ENCODE measurements around the gene FSTL3. TPM values are rescaled to one million over a fixed set of nuclear protein-coding genes. Genes with fewer than 3 reads are reported as not detected.

Gene FSTL3
- polyA plus RNA-seq, 3 donors = 21.7 to 24.4 (median 23.3) TPM

DNA sequence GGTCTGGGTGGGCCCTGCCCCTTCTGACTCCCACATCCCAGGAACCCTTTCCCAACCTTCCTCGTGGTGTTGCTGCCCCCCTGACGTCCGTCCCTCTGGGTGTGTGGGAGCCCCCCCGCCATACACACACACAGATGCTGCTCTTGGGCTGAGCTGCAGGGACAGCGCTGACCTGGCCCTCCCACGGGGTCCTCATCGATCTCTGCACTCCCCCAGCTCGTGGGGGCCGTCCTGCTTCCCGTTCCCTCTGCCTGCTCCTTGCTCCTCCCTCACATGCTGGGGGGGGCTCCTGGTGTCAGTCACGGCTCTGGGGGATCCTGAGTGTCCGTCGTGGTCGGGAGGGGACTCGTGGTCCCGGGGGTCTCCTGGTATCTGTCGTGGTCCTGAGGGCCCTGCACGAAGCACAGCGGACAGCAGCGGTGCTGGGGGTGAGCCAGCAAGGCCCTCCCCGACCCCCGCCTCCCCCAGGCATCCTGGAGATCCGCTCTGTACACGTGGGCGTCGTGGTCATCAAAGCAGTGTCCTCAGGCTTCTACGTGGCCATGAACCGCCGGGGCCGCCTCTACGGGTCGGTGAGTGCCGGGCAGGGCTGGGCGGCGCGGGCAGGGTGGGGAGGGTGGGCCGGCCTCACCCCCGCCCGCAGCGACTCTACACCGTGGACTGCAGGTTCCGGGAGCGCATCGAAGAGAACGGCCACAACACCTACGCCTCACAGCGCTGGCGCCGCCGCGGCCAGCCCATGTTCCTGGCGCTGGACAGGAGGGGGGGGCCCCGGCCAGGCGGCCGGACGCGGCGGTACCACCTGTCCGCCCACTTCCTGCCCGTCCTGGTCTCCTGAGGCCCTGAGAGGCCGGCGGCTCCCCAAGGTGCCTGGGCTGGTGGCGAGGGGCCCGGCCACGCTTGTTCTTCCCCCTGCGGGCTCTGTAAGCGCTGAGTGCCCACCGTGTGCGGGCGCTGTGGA lies 33.1 kb upstream of the FSTL3 start:
- no peak for DNase-seq

- no peak for DNase-seq
These were observed 32.5 kb upstream of the FSTL3 start for GRCh38 chr19:643736-644135.

GRCh38 chr19:644363-644762 lies 31.8 kb upstream of the FSTL3 start:
- no peak for DNase-seq

DNA sequence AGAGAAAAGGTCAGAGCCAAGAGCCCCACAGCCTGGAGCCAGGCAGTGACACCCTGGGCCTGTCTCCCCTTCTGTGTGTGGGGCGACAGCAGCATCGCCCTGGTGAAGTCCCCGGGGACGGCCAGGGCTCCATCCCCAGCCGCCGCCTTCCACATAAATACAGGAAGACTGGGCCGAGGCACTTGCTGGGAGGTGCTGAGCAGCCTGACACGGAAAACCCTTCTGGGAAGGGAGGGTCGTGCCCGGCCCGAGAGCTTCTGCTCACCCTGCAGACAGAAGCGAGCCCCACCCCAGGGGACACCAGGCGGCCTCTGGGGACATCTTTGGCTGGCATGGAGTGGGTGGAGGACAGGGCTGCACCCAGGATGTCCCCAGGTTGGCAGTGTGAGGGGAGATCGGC lies 31.4 kb upstream of the FSTL3 start:
- DNase-seq = no peak

- DNase-seq = no peak
These were observed 30.0 kb upstream of the FSTL3 start for GRCh38 chr19:645912-646778.

DNA sequence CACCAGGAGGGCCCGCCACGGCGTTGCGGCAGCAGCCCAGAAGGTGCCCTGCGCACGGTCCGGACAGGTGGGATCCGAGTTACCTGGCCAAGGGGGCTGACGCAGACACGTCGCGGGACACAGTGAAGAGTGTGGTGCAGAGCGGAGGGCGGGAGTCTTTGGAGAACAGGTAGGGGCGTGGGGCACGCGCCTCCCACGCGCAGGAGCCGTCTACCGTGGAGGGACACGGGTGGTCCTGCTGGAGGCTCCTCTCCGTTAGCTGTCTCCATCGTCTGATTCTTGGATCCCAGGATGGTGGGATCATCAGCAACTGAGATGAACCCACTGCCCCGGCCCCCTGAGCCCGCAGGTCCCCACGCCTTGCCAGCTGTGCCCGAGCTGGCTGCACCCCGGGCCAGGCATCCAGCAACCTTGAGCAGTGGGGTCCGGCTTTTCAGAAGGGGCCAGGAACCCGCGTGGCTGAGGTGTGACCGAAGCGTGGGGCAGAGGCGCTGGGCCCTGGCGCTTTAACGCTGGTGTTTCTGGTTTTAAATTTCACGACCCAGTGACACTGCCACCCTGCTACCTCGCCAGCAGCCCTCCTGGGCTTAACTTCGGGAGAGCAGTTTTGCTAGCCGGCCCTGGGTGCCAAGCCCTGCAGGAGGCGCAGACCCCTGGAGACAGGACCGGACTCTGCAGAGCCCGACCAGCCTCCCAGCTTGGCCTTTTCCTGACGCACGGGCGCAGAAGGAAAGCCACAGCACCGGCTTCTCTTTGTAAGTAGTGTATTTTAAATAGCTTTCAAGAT lies 29.2 kb upstream of the FSTL3 start:
- no peak for DNase-seq

- DNase-seq = no peak
These were observed 28.5 kb upstream of the FSTL3 start for GRCh38 chr19:647566-648284.

- DNase-seq = no peak
These were observed 27.9 kb upstream of the FSTL3 start for GRCh38 chr19:648305-648704.

DNA sequence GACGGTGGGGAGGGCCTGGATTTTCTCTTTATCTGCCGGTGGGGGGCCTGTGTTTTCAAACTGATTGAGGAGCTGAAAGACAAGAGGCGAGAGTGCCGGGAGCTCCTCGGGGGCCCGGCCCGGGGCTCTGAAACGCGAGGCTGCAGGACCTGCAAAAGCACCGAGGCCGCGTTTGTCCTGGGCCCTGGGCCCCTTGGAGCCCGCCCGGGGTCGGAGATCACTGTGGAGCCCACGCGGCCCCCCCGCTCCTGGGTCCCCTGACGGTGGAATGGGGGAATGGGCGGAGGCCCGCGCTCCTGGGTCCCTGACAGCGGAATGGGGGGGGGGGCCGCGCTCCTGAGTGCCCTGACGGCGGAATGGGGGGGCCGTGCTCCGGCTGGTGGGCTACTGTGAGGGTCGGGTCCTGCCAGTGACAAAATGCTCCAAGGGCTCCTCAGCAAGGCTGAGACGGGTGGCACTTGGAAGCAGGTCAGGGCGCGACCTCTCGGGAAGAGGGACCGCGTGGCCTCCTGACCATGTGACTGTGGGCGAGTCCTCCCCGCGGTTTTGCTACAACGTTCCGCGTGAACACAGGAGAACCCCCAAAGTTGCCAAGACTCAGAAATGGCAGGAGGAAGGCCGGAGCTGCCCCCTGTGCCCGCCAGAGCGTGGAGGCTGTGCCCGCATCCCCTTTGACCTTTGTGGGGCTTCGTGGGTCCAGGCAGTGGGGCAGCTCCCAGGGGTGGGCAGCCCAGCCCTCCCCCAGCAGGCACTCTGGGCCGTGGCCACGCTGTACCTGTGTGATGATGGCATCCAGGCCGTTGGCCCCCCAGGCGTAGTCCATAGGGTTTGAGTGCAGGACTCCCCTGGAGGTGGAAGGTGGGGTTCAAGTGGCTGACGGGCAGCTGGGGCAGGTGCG lies 27.0 kb upstream of the FSTL3 start:
- no peak for DNase-seq

DNA sequence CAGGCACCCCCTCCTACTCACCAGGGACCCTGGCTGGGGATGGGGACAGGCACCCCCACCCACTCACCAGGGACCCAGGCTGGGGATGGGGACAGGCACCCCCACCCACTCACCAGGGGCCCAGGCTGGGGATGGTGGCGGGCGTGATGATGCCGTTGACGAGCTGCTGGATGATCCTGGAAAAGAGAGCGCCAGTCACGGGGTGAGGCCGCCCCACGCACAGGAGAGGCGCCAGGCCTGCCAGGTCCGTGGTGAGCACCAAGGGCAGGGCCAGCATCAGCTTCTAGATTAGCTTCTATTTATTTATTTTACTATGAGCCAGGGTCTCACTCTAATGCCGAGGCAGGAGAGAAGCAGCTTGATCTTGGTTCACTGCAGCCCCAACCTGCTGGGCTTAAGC lies 26.1 kb upstream of the FSTL3 start:
- DNase-seq = no peak

DNA sequence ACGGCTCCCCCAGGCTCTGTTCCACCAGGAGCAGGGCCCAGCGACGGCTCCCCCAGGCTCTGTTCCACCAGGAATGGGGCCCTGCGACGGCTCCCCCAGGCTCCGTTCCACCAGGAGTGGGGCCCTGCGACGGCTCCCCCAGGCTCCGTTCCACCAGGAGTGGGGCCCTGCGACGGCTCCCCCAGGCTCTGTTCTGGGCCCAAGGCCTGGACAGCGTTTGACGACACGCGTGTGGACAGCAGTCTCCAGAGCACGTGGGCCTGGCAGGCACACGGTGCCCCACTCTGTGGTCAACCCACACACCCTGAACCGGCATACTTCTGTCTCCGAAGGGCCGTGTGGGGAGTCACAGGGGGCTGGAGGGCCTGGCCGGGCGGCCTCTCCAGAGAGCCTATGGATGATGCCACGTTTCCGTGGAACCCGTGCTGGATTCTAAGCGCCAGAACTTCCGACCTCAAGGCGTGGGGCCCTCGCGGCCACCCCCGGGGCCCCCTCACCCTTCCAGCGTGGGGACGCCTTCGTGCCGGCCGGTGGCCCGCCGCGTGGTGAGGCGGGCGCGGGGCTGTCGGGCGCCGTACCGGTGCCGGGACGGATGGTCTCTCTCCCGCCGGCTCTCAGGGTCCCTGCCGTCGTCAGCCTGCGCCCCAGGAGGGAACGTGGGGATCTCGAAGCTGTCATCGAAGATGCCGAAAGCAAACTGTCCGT lies 24.9 kb upstream of the FSTL3 start:
- DNase-seq = no peak

DNA sequence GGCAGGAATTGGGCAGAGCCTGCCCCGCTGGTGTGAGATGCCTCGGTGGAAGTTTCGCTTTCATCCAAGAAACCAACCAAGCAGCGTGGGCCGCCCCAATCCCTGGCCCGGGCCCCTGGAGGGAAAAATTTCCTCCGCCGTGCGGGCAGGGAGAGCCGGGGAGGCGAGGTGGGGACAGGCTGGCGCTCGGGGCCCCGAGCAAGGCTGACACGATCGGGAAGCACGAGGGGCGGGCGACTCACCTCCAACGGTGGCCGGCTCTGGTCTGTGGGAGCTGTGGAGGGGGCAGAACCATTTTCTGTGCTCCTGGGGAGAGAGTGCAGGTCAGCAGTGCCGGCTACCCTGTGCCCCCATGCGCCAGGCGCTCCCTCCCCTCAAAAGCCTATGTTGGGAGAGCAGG lies 24.2 kb upstream of the FSTL3 start:
- no peak for DNase-seq

- no peak for DNase-seq
These were observed 23.5 kb upstream of the FSTL3 start for GRCh38 chr19:652467-653389.

DNA sequence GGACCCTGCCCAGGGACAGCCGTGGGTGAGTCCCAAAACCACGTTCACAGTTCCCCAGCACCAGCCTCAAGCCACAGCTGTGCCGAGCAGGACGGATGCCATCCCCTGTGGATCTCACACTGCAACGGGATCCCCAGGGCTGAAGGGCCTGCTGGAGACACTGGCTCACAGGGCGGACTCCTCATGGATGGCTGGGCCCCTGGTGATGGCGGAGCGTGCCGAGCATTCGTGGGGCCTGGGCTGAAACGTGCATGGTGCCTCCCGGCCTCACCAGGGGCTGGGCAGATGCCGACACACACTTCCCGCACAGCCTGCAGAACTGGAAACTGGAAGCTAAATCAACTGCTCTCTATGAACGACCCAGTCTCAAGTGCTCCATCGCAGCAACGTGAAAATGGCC lies 22.8 kb upstream of the FSTL3 start:
- no peak for DNase-seq

DNA sequence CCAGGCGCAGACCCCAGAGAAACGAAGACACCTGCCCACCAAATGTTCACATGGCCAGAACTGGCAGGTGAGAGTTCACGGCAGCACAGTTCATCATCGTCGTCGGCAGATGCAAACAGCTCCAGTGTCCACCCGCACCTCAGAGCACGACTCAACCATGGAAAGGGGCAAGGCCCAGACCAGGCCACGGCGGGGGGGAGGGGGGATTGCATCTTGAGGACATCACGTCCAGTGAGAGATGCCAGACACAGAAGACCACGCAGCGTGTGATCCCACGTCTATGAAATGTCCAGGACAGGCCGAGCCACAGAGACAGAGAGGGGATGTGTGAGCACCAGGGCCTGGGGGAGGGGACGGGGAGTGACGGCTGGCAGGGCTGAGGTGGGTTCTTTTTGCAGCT lies 20.5 kb upstream of the FSTL3 start:
- no peak for DNase-seq

GRCh38 chr19:656751-657559 lies 19.2 kb upstream of the FSTL3 start:
- DNase-seq = no peak

- DNase-seq = no peak
These were observed 18.6 kb upstream of the FSTL3 start for GRCh38 chr19:657611-658010.

All from renal pelvis (tissue), 4 donors.